Tibial nerve (tissue), 4 donors: ENCODE measurements around the gene APLN.

Experiments
- CTCF ChIP-seq, 5 experiments: fragments of 200-600 bp in 3 of 5; fragments of 450-650 bp in 2 of 5; sonication (generic) in 3 of 5; IDR thresholded peaks; one replicate each; pipeline ENCODE4 v1.5.1; 2016 to 2019; ENCODE audit warnings: antibody characterized with exemption in 5 of 5, mild to moderate bottlenecking in 3 of 5, moderate library complexity in 2 of 5
- EP300 ChIP-seq, 2 donors: sonication (generic); formaldehyde crosslinking; IDR thresholded peaks; one replicate each; pipeline ENCODE4 v1.6.1; 2017; ENCODE audit warnings: antibody characterized with exemption in 2 of 2, mild to moderate bottlenecking in 1 of 2

- TF ChIP-seq CTCF (IDR thresholded peaks at IDR 0.05) (no peak), EP300 (IDR thresholded peaks at IDR 0.05) (no peak)
These were observed 35.0 kb upstream of the APLN start for GRCh38 chrX:129689796-129690195.
